GM23338 (cell line): ENCODE data around the gene HNRNPC. TPM values are rescaled to one million over a fixed set of nuclear protein-coding genes. Genes with fewer than 3 reads are reported as not detected.

ENCODE experiments used
- ATAC-seq: fragments of 200-7000 bp; cut with Tn5 transposase; 3 replicates; pipeline ENCODE4 v1.9.1; 2020
- DNase-seq: peaks from one replicate; pipeline ENCODE4 v3.0.0-alpha.2; 2015; ENCODE audit warnings: low spot score
- H2AFZ ChIP-seq: fragments of 200-600 bp; sonication (generic); 2 replicates; pipeline ENCODE4 v1.8.0; 2016; ENCODE audit warnings: antibody characterized with exemption, mild to moderate bottlenecking, moderate library complexity
- H3F3A ChIP-seq: fragments of 200-600 bp; sonication (generic); replicated peaks from 2 replicates; pipeline ENCODE4 v1.8.0; 2017; ENCODE audit warnings: antibody characterized with exemption, mixed run types, low read depth
- H3K27ac ChIP-seq: fragments of 200-600 bp; sonication (generic); 2 replicates; pipeline ENCODE4 v1.6.1; 2016; ENCODE audit warnings: low read depth
- H3K27me3 ChIP-seq: fragments of 200-600 bp; sonication (generic); 2 replicates; pipeline ENCODE4 v1.8.0; 2016; ENCODE audit warnings: mild to moderate bottlenecking, mixed run types, moderate library complexity; ENCODE audit not compliant: insufficient read depth
- H3K36me3 ChIP-seq: fragments of 200-600 bp; sonication (generic); 2 replicates; pipeline ENCODE4 v1.8.0; 2016; ENCODE audit warnings: mild to moderate bottlenecking; ENCODE audit not compliant: insufficient read depth
- H3K4me1 ChIP-seq: fragments of 200-600 bp; sonication (generic); 2 replicates; pipeline ENCODE4 v1.8.0; 2016; ENCODE audit warnings: mild to moderate bottlenecking, moderate library complexity; ENCODE audit not compliant: insufficient read depth
- H3K4me2 ChIP-seq: fragments of 200-600 bp; sonication (generic); 2 replicates; pipeline ENCODE4 v1.7.1; 2017; ENCODE audit warnings: mixed run types
- H3K4me3 ChIP-seq: fragments of 200-600 bp; sonication (generic); 2 replicates; pipeline ENCODE4 v1.6.1; 2016; ENCODE audit warnings: mixed run types
- H3K79me2 ChIP-seq: fragments of 200-600 bp; sonication (generic); replicated peaks from 2 replicates; pipeline ENCODE4 v1.8.0; 2017; ENCODE audit warnings: mild to moderate bottlenecking; ENCODE audit not compliant: insufficient read depth
- H3K9me2 ChIP-seq: fragments of 200-600 bp; sonication (generic); 2 replicates; pipeline ENCODE4 v1.8.0; 2017; ENCODE audit not compliant: insufficient read depth
- H4K20me1 ChIP-seq: fragments of 200-600 bp; sonication (generic); replicated peaks from 2 replicates; pipeline ENCODE4 v1.8.0; 2017; ENCODE audit warnings: mild to moderate bottlenecking; ENCODE audit not compliant: insufficient read depth
- H3K27ac Mint-ChIP-seq: 2 replicates; pipeline ENCODE4 v1.8.0; 2020; ENCODE audit warnings: inconsistent platforms, mild to moderate bottlenecking, moderate library complexity, mixed read lengths
- H3K27me3 Mint-ChIP-seq: 3 replicates; pipeline ENCODE4 v1.8.0; 2022; ENCODE audit warnings: low read depth, mild to moderate bottlenecking, moderate library complexity, mixed read lengths, inconsistent platforms; ENCODE audit not compliant: insufficient read depth, poor library complexity
- H3K36me3 Mint-ChIP-seq: 3 replicates; pipeline ENCODE4 v1.8.0; 2021; ENCODE audit warnings: low read depth, mild to moderate bottlenecking, inconsistent platforms, moderate library complexity, mixed read lengths
- H3K4me1 Mint-ChIP-seq: 3 replicates; pipeline ENCODE4 v1.8.0; 2020; ENCODE audit warnings: mild to moderate bottlenecking, inconsistent platforms, mixed read lengths
- H3K4me3 Mint-ChIP-seq: 3 replicates; pipeline ENCODE4 v1.8.0; 2021; ENCODE audit warnings: moderate library complexity, mild to moderate bottlenecking, inconsistent platforms, mixed read lengths
- H3K9me3 Mint-ChIP-seq: 3 replicates; pipeline ENCODE4 v1.8.0; 2020; ENCODE audit warnings: moderate library complexity, mild to moderate bottlenecking, inconsistent platforms, mixed read lengths
- EZH2 ChIP-seq: fragments of 200-600 bp; sonication (generic); IDR thresholded peaks from one replicate; pipeline ENCODE4 v1.8.0; 2017; ENCODE audit warnings: antibody characterized with exemption, mild to moderate bottlenecking, low read depth; ENCODE audit not compliant: unreplicated experiment
- EZH2phosphoT487 ChIP-seq: fragments of 200-600 bp; sonication (generic); IDR thresholded peaks from one replicate; pipeline ENCODE4 v1.8.1; 2018; ENCODE audit warnings: antibody characterized with exemption; ENCODE audit not compliant: unreplicated experiment
- JUNB ChIP-seq: IDR thresholded peaks from one replicate; pipeline ENCODE4 v1.6.1; 2016; ENCODE audit warnings: antibody characterized with exemption; ENCODE audit not compliant: unreplicated experiment
- POLR2AphosphoS5 ChIP-seq: IDR thresholded peaks from 2 replicates; pipeline ENCODE4 v1.6.1; 2016; ENCODE audit warnings: antibody characterized with exemption, low read depth
- STAT1 ChIP-seq: IDR thresholded peaks from one replicate; pipeline ENCODE4 v1.6.1; 2016; ENCODE audit warnings: antibody characterized with exemption; ENCODE audit not compliant: unreplicated experiment
- ZNF114 ChIP-seq: fragments of 250-450 bp; sonication (Bioruptor Pico); IDR thresholded peaks from 2 replicates; pipeline ENCODE4 v1.5.0; 2020; ENCODE audit warnings: mild to moderate bottlenecking, moderate library complexity
- ZNF331 ChIP-seq: fragments of 250-450 bp; sonication (Bioruptor Pico); IDR thresholded peaks from 2 replicates; pipeline ENCODE4 v1.5.0; 2020; ENCODE audit warnings: low read depth, mild to moderate bottlenecking, moderate library complexity
- polyA plus RNA-seq: library from polyadenylated mRNA; unstranded; fragments of >200 nt; fragmentation: Nextera tagmentation; extraction: Ambion mirVana; gene quantifications from 2 replicates; pipeline ENCODE4 v1.2.1, GENCODE V29; 2016
- total RNA-seq: library from RNA; depleted of rRNA; stranded (reverse); fragments of >200 nt; shearing (Covaris generic); gene quantifications from 2 replicates; pipeline ENCODE4 v1.2.3, GENCODE V29; 2014
- TF ChIP-seq, protein P1 (sequence below): fragments of 250-450 bp; sonication (Bioruptor Pico); IDR thresholded peaks from 2 replicates; pipeline ENCODE4 v1.5.0; 2020; ENCODE audit warnings: mild to moderate bottlenecking, moderate library complexity
- TF ChIP-seq, protein P2 (sequence below): IDR thresholded peaks from one replicate; pipeline ENCODE4 v1.6.1; 2018; ENCODE audit warnings: antibody characterized with exemption; ENCODE audit not compliant: unreplicated experiment

The HNRNPC gene
- total and polyA plus RNA-seq, 2 experiments from 2014 or later: 1,259 to 1,296 TPM

DNA sequence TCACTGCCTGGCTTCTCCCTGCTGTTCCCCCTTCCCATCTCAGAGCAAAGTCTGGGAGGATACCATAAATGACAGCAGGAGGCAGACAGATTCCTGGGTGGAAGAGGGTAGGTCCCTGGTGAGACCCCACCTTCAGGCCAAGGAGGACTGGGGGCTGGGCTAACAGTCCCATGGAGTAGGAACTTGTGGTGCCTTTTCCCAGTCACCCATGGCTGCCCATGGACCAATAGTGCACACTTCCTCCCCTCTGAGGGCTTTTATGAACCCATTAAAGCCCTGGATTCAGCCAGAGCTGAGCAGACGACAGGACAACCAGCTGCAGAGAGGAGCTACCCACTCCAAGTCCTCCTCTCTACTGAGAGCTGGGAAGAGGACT lies 76.8 kb downstream of the HNRNPC start:
- H3K27me3 ChIP-seq: no peaks in the 10 kb centered on the region

More for the DNA sequence above, 76.8 kb downstream of the HNRNPC start:
- H3K4me3 ChIP-seq: peak overlapping the region; percentile 49
- peaks cover 9% of the 10 kb centered on the region; the same call in 2 of the 3 replicates for H3K9me3 Mint-ChIP-seq
- peak overlapping the region; percentile 91 for H2AFZ ChIP-seq
- TF ChIP-seq EZH2phosphoT487 (no peak), ZNF114 (CRISPR knock-in tag) (no peak), ZNF331 (CRISPR knock-in tag) (no peak), POLR2AphosphoS5 (no peak), JUNB (no peak), STAT1 (no peak), EZH2 (no peak)
- TF ChIP-seq, protein P1, sequence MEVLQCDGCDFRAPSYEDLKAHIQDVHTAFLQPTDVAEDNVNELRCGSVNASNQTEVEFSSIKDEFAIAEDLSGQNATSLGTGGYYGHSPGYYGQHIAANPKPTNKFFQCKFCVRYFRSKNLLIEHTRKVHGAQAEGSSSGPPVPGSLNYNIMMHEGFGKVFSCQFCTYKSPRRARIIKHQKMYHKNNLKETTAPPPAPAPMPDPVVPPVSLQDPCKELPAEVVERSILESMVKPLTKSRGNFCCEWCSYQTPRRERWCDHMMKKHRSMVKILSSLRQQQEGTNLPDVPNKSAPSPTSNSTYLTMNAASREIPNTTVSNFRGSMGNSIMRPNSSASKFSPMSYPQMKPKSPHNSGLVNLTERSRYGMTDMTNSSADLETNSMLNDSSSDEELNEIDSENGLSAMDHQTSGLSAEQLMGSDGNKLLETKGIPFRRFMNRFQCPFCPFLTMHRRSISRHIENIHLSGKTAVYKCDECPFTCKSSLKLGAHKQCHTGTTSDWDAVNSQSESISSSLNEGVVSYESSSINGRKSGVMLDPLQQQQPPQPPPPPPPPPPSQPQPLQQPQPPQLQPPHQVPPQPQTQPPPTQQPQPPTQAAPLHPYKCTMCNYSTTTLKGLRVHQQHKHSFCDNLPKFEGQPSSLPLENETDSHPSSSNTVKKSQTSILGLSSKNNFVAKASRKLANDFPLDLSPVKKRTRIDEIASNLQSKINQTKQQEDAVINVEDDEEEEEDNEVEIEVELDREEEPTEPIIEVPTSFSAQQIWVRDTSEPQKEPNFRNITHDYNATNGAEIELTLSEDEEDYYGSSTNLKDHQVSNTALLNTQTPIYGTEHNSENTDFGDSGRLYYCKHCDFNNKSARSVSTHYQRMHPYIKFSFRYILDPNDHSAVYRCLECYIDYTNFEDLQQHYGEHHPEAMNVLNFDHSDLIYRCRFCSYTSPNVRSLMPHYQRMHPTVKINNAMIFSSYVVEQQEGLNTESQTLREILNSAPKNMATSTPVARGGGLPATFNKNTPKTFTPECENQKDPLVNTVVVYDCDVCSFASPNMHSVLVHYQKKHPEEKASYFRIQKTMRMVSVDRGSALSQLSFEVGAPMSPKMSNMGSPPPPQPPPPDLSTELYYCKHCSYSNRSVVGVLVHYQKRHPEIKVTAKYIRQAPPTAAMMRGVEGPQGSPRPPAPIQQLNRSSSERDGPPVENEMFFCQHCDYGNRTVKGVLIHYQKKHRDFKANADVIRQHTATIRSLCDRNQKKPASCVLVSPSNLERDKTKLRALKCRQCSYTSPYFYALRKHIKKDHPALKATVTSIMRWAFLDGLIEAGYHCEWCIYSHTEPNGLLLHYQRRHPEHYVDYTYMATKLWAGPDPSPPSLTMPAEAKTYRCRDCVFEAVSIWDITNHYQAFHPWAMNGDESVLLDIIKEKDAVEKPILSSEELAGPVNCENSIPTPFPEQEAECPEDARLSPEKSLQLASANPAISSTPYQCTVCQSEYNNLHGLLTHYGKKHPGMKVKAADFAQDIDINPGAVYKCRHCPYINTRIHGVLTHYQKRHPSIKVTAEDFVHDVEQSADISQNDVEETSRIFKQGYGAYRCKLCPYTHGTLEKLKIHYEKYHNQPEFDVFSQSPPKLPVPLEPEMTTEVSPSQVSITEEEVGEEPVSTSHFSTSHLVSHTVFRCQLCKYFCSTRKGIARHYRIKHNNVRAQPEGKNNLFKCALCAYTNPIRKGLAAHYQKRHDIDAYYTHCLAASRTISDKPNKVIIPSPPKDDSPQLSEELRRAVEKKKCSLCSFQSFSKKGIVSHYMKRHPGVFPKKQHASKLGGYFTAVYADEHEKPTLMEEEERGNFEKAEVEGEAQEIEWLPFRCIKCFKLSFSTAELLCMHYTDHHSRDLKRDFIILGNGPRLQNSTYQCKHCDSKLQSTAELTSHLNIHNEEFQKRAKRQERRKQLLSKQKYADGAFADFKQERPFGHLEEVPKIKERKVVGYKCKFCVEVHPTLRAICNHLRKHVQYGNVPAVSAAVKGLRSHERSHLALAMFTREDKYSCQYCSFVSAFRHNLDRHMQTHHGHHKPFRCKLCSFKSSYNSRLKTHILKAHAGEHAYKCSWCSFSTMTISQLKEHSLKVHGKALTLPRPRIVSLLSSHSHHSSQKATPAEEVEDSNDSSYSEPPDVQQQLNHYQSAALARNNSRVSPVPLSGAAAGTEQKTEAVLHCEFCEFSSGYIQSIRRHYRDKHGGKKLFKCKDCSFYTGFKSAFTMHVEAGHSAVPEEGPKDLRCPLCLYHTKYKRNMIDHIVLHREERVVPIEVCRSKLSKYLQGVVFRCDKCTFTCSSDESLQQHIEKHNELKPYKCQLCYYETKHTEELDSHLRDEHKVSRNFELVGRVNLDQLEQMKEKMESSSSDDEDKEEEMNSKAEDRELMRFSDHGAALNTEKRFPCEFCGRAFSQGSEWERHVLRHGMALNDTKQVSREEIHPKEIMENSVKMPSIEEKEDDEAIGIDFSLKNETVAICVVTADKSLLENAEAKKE (CRISPR knock-in tag): no peak
- TF ChIP-seq, protein P2, sequence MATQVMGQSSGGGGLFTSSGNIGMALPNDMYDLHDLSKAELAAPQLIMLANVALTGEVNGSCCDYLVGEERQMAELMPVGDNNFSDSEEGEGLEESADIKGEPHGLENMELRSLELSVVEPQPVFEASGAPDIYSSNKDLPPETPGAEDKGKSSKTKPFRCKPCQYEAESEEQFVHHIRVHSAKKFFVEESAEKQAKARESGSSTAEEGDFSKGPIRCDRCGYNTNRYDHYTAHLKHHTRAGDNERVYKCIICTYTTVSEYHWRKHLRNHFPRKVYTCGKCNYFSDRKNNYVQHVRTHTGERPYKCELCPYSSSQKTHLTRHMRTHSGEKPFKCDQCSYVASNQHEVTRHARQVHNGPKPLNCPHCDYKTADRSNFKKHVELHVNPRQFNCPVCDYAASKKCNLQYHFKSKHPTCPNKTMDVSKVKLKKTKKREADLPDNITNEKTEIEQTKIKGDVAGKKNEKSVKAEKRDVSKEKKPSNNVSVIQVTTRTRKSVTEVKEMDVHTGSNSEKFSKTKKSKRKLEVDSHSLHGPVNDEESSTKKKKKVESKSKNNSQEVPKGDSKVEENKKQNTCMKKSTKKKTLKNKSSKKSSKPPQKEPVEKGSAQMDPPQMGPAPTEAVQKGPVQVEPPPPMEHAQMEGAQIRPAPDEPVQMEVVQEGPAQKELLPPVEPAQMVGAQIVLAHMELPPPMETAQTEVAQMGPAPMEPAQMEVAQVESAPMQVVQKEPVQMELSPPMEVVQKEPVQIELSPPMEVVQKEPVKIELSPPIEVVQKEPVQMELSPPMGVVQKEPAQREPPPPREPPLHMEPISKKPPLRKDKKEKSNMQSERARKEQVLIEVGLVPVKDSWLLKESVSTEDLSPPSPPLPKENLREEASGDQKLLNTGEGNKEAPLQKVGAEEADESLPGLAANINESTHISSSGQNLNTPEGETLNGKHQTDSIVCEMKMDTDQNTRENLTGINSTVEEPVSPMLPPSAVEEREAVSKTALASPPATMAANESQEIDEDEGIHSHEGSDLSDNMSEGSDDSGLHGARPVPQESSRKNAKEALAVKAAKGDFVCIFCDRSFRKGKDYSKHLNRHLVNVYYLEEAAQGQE: no peak
- H3F3A ChIP-seq: no peaks in the 10 kb centered on the region
- H4K20me1 ChIP-seq: no peaks in the 10 kb centered on the region
- peaks cover 11% of the 10 kb centered on the region for H3K4me1 ChIP-seq
- no peaks in the 10 kb centered on the region for H3K36me3 Mint-ChIP-seq
- peaks cover 7% of the 10 kb centered on the region for H3K27me3 Mint-ChIP-seq
- no peak overlapping the region for H3K4me3 Mint-ChIP-seq
- peak overlapping the region; percentile 58 for H3K4me2 ChIP-seq
- H3K27ac ChIP-seq: no peak overlapping the region
- no peaks in the 10 kb centered on the region for H3K79me2 ChIP-seq
- no peak overlapping the region for H3K27ac Mint-ChIP-seq
- H3K4me1 Mint-ChIP-seq: peaks cover 15% of the 10 kb centered on the region
- peaks cover 9% of the 10 kb centered on the region; the same call in 1 of the 2 replicates for H3K9me2 ChIP-seq
- H3K36me3 ChIP-seq: no peaks in the 10 kb centered on the region
- DNase-seq: no peak
- ATAC-seq: peak; percentile 8; the same call in 1 of the 3 replicates
